Naive thymus-derived CD4-positive, alpha-beta T cell (primary cell): ENCODE results near the gene OSBP2. TPM values are rescaled to one million over a fixed set of nuclear protein-coding genes. Genes with fewer than 3 reads are reported as not detected.
"Not testable (repeated sequence)": the region's sequence is repeated elsewhere in the genome, so short reads cannot be mapped to it uniquely, and the experiment has no call there.

Experiments
- ATAC-seq: fragments of 150-1000 bp; cut with Tn5 transposase; 2 replicates; pipeline ENCODE4 v1.10.0; 2021; ENCODE audit warnings: mild to moderate bottlenecking, moderate library complexity
- CTCF ChIA-PET: fragments of 350-600 bp; sonication (Branson Sonifier 250); formaldehyde crosslinking; loops from one replicate; lab custom pipeline; 2021; ENCODE audit warnings: antibody characterized with exemption; lab: Charles Lee
- POLR2A ChIA-PET: fragments of 350-600 bp; sonication (Branson Sonifier 250); formaldehyde crosslinking; loops from one replicate; lab custom pipeline; 2021; ENCODE audit warnings: antibody characterized with exemption, inconsistent platforms; lab: Charles Lee
- DNase-seq, 9 donors: peaks; one replicate each; pipeline versions ENCODE4 v3.0.0 to v3.0.0-alpha.2; 2020 to 2022; ENCODE audit warnings: mixed read lengths in 1 of 9
- H3K27ac ChIP-seq: one replicate; pipeline ENCODE4 v1.7.0; 2013; ENCODE audit warnings: mild to moderate bottlenecking, low read depth, low read length, moderate library complexity
- H3K27me3 ChIP-seq, 2 donors: one replicate each; pipeline ENCODE4 v1.7.0; 2013; ENCODE audit warnings: low read length in 2 of 2, mild to moderate bottlenecking in 2 of 2, moderate library complexity in 2 of 2; ENCODE audit not compliant: control insufficient read depth in 2 of 2, insufficient read depth in 2 of 2
- H3K36me3 ChIP-seq, 3 experiments: 1 replicate in 2 of 3; 2 replicates in 1 of 3; pipeline ENCODE4 v1.7.0; 2013; ENCODE audit warnings: low read length in 3 of 3, mild to moderate bottlenecking in 3 of 3, moderate library complexity in 1 of 3; ENCODE audit not compliant: insufficient read depth in 3 of 3, control insufficient read depth in 2 of 3
- H3K4me1 ChIP-seq, 2 donors: one replicate each; pipeline ENCODE4 v1.7.0; 2013; ENCODE audit warnings: low read length in 2 of 2, mild to moderate bottlenecking in 2 of 2, moderate library complexity in 1 of 2; ENCODE audit not compliant: control insufficient read depth in 2 of 2, insufficient read depth in 2 of 2
- H3K4me3 ChIP-seq: 2 replicates; pipeline ENCODE4 v1.7.0; 2013; ENCODE audit warnings: mild to moderate bottlenecking, low read length
- H3K9me3 ChIP-seq, 3 experiments: 1 replicate in 2 of 3; 2 replicates in 1 of 3; pipeline ENCODE4 v1.7.0; 2013; ENCODE audit warnings: low read length in 3 of 3; ENCODE audit not compliant: control insufficient read depth in 2 of 3
- H3K27ac Mint-ChIP-seq, 9 donors: one replicate each; pipeline ENCODE4 v1.8.0; 2020 to 2022; ENCODE audit warnings: mixed read lengths in 9 of 9, mild to moderate bottlenecking in 8 of 9, moderate library complexity in 5 of 9, inconsistent platforms in 2 of 9
- H3K27me3 Mint-ChIP-seq, 5 donors: one replicate each; pipeline ENCODE4 v1.8.0; 2021 to 2022; ENCODE audit warnings: mixed read lengths in 5 of 5, mild to moderate bottlenecking in 1 of 5
- H3K36me3 Mint-ChIP-seq, 5 donors: one replicate each; pipeline ENCODE4 v1.8.0; 2020 to 2022; ENCODE audit warnings: mixed read lengths in 5 of 5, mild to moderate bottlenecking in 3 of 5, inconsistent platforms in 1 of 5
- H3K4me1 Mint-ChIP-seq, 7 donors: one replicate each; pipeline ENCODE4 v1.8.0; 2020 to 2022; ENCODE audit warnings: mixed read lengths in 7 of 7, mild to moderate bottlenecking in 3 of 7, inconsistent platforms in 1 of 7
- H3K4me3 Mint-ChIP-seq, 10 donors: one replicate each; pipeline ENCODE4 v1.8.0; 2020 to 2022; ENCODE audit warnings: mild to moderate bottlenecking in 10 of 10, mixed read lengths in 10 of 10, moderate library complexity in 6 of 10, inconsistent platforms in 2 of 10
- H3K9me3 Mint-ChIP-seq, 11 donors: one replicate each; pipeline ENCODE4 v1.8.0; 2020 to 2022; ENCODE audit warnings: mixed read lengths in 11 of 11, mild to moderate bottlenecking in 4 of 11, inconsistent platforms in 1 of 11, moderate library complexity in 1 of 11
- intact Hi-C, 2 donors: fragments of 100-400 bp; cut with micrococcal nuclease; formaldehyde crosslinking; loops; one replicate each; pipeline ENCODE4 v1.15.1; 2023
- polyA plus RNA-seq, 2 donors: library from polyadenylated mRNA; unstranded; fragments of 300-500 nt; fragmentation: Illumina TruSeq; gene quantifications; one replicate each; pipeline ENCODE4 v1.2.3, GENCODE V29; 2021
- total RNA-seq, 6 experiments: library from RNA in 5 of 6; stranded (reverse) in 5 of 6; gene quantifications; 1 replicate in 5 of 6; 2 replicates in 1 of 6; pipeline ENCODE4 v1.2.3 and lab custom pipeline; 2021 to 2026

OSBP2 gene
- total and polyA plus RNA-seq, 7 experiments from 2014 or later = 0.37 to 2.7 (median 1.8) TPM

DNA sequence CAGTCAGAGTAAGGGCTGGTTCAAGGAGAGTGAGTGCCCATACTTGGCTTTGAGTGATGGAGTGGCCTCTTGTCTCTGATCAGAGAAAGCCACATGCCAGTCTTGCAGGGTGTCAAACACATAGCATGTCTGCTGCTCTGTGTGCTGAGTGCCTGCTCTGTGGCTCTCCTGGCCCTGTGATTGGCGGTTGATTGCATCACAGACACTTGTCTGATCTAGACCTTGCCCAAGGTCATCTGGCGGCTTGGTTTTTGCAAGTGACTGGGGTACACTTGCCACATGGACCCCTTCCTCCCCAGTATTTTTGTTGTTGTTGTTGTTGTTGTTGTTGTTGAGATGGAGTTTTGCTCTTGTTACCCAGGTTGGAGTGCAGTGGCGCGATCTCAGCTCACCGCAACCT is 10.3 kb downstream of the OSBP2 start:
- Mint-ChIP-seq H3K27ac (no peak overlapping the region), H3K9me3 (peaks cover 0 to 3% (median 0%) of the 10 kb centered on the region in 11 donors), H3K27me3 (peaks cover 0 to 3% (median 0%) of the 10 kb centered on the region in 5 donors), H3K4me3 (no peak overlapping the region), H3K4me1 (peaks cover 0 to 22% (median 1%) of the 10 kb centered on the region in 7 donors), H3K36me3 (peaks cover 0 to 4% (median 0%) of the 10 kb centered on the region in 5 donors)
- Histone ChIP-seq H3K4me1 (peaks cover 0 to 7% of the 10 kb centered on the region in 2 donors), H3K9me3 (no peaks in the 10 kb centered on the region), H3K27ac (no peak overlapping the region), H3K27me3 (no peaks in the 10 kb centered on the region), H3K36me3 (no peaks in the 10 kb centered on the region), H3K4me3 (no peak overlapping the region)
- ChIA-PET POLR2A (no interaction called here), CTCF (interaction anchor here (0.8 kb wide), 1 partner anchor 9 kb away, joined by 3 read pairs; no protein-coding TSS in a partner anchor)
- intact Hi-C loops = loop anchor here in 1 of 2 donors (5.0 kb wide), 1 partner anchor 37 kb away; no protein-coding TSS in a partner anchor
- DNase-seq = no peak
- no peak for ATAC-seq

DNA sequence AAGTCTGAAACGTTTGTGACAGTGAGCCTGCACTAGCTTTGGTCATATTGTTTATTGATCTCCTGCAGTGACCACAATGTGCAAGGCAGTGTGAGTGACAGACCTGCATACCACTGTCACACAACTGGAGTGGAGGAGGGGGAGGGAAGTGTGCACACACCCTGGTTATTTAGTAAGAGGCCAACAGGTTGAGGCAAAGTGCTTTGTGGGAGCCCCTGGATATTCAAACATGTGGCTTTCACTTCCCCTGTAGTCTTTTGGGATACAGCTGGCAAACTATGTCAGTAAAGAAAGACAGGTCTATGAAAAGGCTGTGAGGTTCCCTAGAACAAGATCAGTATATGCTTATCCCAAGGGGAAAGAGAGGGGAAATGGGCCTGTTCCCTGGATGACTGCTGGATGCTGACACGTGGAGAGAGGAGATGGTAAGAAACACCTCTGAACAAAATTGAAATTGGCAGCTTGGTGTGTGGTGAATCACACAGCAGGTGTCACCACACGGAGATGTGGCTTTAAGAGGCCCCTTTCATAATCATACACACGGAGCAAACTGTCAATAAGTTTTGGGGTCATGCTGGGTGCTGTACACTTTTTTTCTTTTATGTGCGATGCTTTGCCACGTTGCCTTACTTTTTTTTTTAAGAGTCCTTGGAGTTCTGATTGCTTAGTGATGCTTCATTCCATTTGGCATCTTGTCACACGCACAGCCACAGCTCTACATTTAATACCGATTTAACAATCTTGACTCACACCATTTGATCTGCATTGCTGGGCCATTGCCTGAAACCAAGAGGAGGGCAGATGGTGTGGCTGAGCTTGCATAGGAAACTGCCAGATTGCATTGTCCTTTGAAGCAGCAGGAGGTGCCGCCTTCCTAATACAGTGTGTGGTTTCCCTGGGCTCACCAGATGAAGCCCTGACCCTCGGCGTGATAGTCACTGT is 11.3 kb downstream of the OSBP2 start:
- Histone ChIP-seq H3K4me3 (no peak overlapping the region), H3K27me3 (no peaks in the 10 kb centered on the region), H3K4me1 (peaks cover 0 to 7% of the 10 kb centered on the region in 2 donors), H3K9me3 (no peaks in the 10 kb centered on the region), H3K36me3 (no peaks in the 10 kb centered on the region), H3K27ac (no peak overlapping the region)
- H3K4me3 Mint-ChIP-seq = peak overlapping the region in 1 of 10 donors; percentile 26
- ChIA-PET CTCF (interaction anchor here (0.8 kb wide), 1 partner anchor 10 kb away, joined by 3 read pairs; no protein-coding TSS in a partner anchor), POLR2A (no interaction called here)
- no peak for DNase-seq
- H3K9me3 Mint-ChIP-seq = peaks cover 0 to 3% (median 0%) of the 10 kb centered on the region in 11 donors
- H3K4me1 Mint-ChIP-seq = peaks cover 0 to 27% (median 3%) of the 10 kb centered on the region in 7 donors
- H3K27me3 Mint-ChIP-seq = peaks cover 0 to 3% (median 0%) of the 10 kb centered on the region in 5 donors
- intact Hi-C loops = loop anchor here in 1 of 2 donors (5.0 kb wide), 1 partner anchor 36 kb away; no protein-coding TSS in a partner anchor
- peak; percentile 36 for ATAC-seq
- H3K27ac Mint-ChIP-seq = peak overlapping the region in 1 of 9 donors; percentile 66
- H3K36me3 Mint-ChIP-seq = peaks cover 0 to 9% (median 0%) of the 10 kb centered on the region in 5 donors

DNA sequence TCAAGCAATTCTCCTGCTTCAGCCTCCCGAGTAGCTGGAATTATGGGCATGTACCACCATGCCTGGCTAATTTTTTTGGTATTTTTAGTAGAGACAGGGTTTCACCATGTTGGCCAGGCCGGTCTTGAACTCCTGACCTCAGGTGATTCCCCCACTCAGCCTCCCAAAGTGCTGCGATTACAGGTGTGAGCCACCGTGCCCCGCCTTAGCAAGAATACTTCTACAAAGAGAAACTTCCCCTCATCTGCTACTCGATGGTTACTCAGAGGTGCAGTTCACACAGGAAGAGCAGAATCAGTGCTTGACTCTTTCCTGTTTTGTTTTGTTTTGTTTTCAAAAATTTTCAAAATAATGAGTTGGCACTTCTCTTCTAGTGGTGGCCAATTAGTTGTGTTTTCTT is 15.3 kb downstream of the OSBP2 start:
- intact Hi-C loops = loop anchor here in 1 of 2 donors (5.0 kb wide), 1 partner anchor 32 kb away; no protein-coding TSS in a partner anchor
- peak overlapping the region in 1 of 10 donors; percentile 22 for H3K4me3 Mint-ChIP-seq

DNA sequence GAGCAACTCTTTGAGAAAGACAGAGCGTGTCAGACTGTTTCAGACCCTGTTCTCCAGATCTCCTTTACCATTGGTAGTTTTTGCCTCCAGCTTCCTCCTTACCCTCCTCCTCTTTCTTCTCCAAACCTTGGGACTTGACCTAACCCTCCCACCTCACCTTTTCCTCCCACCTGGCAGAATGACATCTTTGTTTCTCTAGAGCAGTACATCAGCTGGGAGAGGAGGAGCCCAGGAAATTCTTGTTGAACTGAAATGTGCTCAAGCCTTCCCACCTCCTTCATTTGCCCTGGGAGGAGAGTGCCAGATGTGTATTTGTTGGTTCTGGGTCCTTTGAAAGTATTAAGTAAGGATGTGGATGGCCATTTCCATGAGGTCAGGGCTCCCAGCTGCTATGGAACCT is 17.4 kb downstream of the OSBP2 start:
- intact Hi-C loops = no loop called here
- ChIA-PET CTCF (interaction anchor here (0.6 kb wide), 1 partner anchor 121 kb away, joined by 3 read pairs; no protein-coding TSS in a partner anchor), POLR2A (no interaction called here)

More for the DNA sequence above, 15.3 kb downstream of the OSBP2 start:
- H3K27ac ChIP-seq, POLR2A ChIA-PET, H3K36me3 ChIP-seq, DNase-seq, H3K4me1 ChIP-seq, H3K4me3 ChIP-seq, H3K27me3 ChIP-seq, H3K9me3 Mint-ChIP-seq, H3K9me3 ChIP-seq, CTCF ChIA-PET, H3K27me3 Mint-ChIP-seq, H3K36me3 Mint-ChIP-seq: not testable (repeated sequence)
- Mint-ChIP-seq H3K27ac (peak overlapping the region in 1 of 9 donors; percentile 62), H3K4me1 (peaks cover 0 to 28% (median 3%) of the 10 kb centered on the region in 7 donors)
- ATAC-seq = peak; percentile 49

DNA sequence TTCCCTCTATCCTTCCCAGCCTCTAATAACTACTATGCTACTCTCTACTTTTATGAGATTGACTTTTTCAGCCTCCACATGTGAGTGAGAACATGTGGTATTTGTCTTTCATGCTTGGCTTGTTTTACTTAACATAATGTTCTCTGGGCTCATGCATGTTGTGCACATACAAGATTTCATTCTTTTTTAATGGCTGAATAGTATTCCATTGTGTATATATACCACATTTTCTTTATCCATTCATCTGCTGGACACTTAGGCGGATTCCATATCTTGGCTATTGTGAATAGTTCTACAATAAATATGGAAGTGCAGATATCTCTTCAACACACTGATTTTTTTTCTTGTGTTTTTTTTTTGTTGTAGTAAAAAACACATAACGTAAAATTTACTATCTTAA is 19.4 kb downstream of the OSBP2 start:
- no peak for DNase-seq
- peaks cover 0 to 19% (median 0%) of the 10 kb centered on the region in 7 donors for H3K4me1 Mint-ChIP-seq
- ChIA-PET POLR2A (no interaction called here), CTCF (no interaction called here)
- Histone ChIP-seq H3K9me3 (no peaks in the 10 kb centered on the region), H3K4me1 (no peaks in the 10 kb centered on the region), H3K36me3 (no peaks in the 10 kb centered on the region), H3K27ac (no peak overlapping the region), H3K27me3 (no peaks in the 10 kb centered on the region), H3K4me3 (no peak overlapping the region)
- H3K4me3 Mint-ChIP-seq = no peak overlapping the region
- intact Hi-C loops = no loop called here
- peaks cover 0 to 11% (median 4%) of the 10 kb centered on the region in 5 donors for H3K36me3 Mint-ChIP-seq
- H3K9me3 Mint-ChIP-seq = peaks cover 0 to 2% (median 0%) of the 10 kb centered on the region in 11 donors
- no peak overlapping the region for H3K27ac Mint-ChIP-seq
- ATAC-seq = no peak
- H3K27me3 Mint-ChIP-seq = no peaks in the 10 kb centered on the region

More for the DNA sequence above, 17.4 kb downstream of the OSBP2 start:
- Mint-ChIP-seq H3K27ac (no peak overlapping the region), H3K36me3 (peaks cover 0 to 11% (median 4%) of the 10 kb centered on the region in 5 donors), H3K27me3 (no peaks in the 10 kb centered on the region), H3K9me3 (peaks cover 0 to 3% (median 0%) of the 10 kb centered on the region in 11 donors), H3K4me3 (no peak overlapping the region), H3K4me1 (peaks cover 0 to 19% (median 0%) of the 10 kb centered on the region in 7 donors)
- no peaks in the 10 kb centered on the region for H3K36me3 ChIP-seq
- no peak for ATAC-seq
- H3K27me3 ChIP-seq = no peaks in the 10 kb centered on the region
- no peaks in the 10 kb centered on the region for H3K4me1 ChIP-seq
- no peaks in the 10 kb centered on the region for H3K9me3 ChIP-seq
- no peak overlapping the region for H3K27ac ChIP-seq
- DNase-seq = no peak
- H3K4me3 ChIP-seq = no peak overlapping the region

DNA sequence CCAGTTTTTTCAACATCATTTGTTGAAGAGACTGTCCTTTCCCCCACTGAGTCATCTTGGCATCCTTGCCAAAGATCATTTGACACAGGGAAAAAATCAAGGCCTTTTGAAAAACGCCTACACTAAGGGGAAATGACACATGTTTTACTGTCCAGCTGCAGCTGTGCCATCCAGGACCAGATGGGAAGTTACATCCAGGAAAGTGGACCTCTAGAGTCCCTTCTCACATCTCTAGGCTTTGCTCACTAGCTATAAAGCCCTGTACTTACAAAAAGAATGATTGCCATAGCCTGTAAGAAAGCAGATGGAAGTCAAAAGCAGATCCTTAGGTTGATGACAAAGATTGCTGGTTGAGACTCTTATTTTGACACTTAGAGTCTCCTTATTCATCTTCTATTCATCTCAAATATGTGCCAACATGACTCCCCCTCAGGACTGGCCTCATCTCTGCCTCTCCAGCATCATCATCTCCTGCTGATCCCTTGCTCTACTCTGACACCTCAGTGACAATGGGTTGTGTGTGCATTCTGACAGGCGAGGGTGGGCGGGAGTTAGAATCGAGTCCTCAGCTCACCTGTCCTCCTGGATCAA is 22.8 kb downstream of the OSBP2 start:
- no peaks in the 10 kb centered on the region for H3K9me3 Mint-ChIP-seq
- no peaks in the 10 kb centered on the region for H3K36me3 ChIP-seq
- H3K27ac ChIP-seq = no peak overlapping the region
- no peaks in the 10 kb centered on the region for H3K4me1 ChIP-seq
- ATAC-seq (no peak), DNase-seq (no peak)
- ChIA-PET POLR2A (no interaction called here), CTCF (no interaction called here)
- H3K36me3 Mint-ChIP-seq = peaks cover 0 to 4% (median 3%) of the 10 kb centered on the region in 5 donors
- no peaks in the 10 kb centered on the region for H3K27me3 Mint-ChIP-seq
- H3K27ac Mint-ChIP-seq = no peak overlapping the region
- peaks cover 0 to 7% (median 0%) of the 10 kb centered on the region in 7 donors for H3K4me1 Mint-ChIP-seq
- H3K27me3 ChIP-seq = no peaks in the 10 kb centered on the region
- no peaks in the 10 kb centered on the region for H3K9me3 ChIP-seq
- no peak overlapping the region for H3K4me3 Mint-ChIP-seq
- no peak overlapping the region for H3K4me3 ChIP-seq
- intact Hi-C loops = no loop called here
